H1 (cell line): Measurements from ENCODE around the gene NFATC1. TPM values are rescaled to one million over a fixed set of nuclear protein-coding genes. Genes with fewer than 3 reads are reported as not detected.

Experiments used
- CTCF ChIA-PET: fragments of 300-600 bp; sonication (Branson Sonifier 250); formaldehyde crosslinking; loops from one replicate; lab custom pipeline; 2021; ENCODE audit not compliant: partially characterized antibody; lab: Charles Lee
- POLR2A ChIA-PET: fragments of 300-600 bp; sonication (Branson Sonifier 250); formaldehyde crosslinking; loops from one replicate; lab custom pipeline; 2021; ENCODE audit warnings: inconsistent platforms; ENCODE audit not compliant: partially characterized antibody; lab: Charles Lee
- DNase-seq, 2 experiments: peaks; one replicate each; pipeline versions ENCODE4 v3.0.0 to v3.0.0-alpha.2; 2010 to 2022; ENCODE audit warnings: low spot score in 2 of 2, low read depth in 1 of 2, mixed read lengths in 1 of 2
- FAIRE-seq: peaks from 2 replicates; lab custom pipeline; 2011; peaks lifted over from hg19 to GRCh38; lab: Jason Lieb, UNC
- H2AFZ ChIP-seq: 2 replicates; pipeline ENCODE4 v1.8.1; 2012; ENCODE audit warnings: low read length, inconsistent platforms
- H2AK5ac ChIP-seq: 2 replicates; pipeline ENCODE4 v1.6.1; 2013; ENCODE audit warnings: low read depth, low read length
- H2BK120ac ChIP-seq: replicated peaks from 2 replicates; pipeline ENCODE3; 2013; ENCODE audit warnings: low read depth, low read length, inconsistent platforms
- H2BK12ac ChIP-seq: 2 replicates; pipeline ENCODE4 v1.6.1; 2013; ENCODE audit warnings: low read depth, low read length
- H2BK15ac ChIP-seq: 2 replicates; pipeline ENCODE4 v1.6.1; 2013; ENCODE audit warnings: low read length
- H2BK20ac ChIP-seq: 2 replicates; pipeline ENCODE4 v1.6.1; 2013; ENCODE audit warnings: low read length
- H2BK5ac ChIP-seq: 2 replicates; pipeline ENCODE4 v1.6.1; 2013; ENCODE audit warnings: low read depth, low read length
- H3K14ac ChIP-seq: 2 replicates; pipeline ENCODE4 v1.6.1; 2013; ENCODE audit warnings: inconsistent platforms; ENCODE audit not compliant: insufficient read length
- H3K18ac ChIP-seq: 2 replicates; pipeline ENCODE4 v1.6.1; 2013; ENCODE audit warnings: low read length; ENCODE audit errors: extremely low read depth
- H3K23ac ChIP-seq: 2 replicates; pipeline ENCODE4 v1.6.1; 2013; ENCODE audit warnings: inconsistent platforms; ENCODE audit not compliant: insufficient read length
- H3K23me2 ChIP-seq: 2 replicates; pipeline ENCODE4 v1.6.1; 2013; ENCODE audit warnings: low read depth, low read length
- H3K27ac ChIP-seq: 2 replicates; pipeline ENCODE4 v1.6.1; 2011; ENCODE audit warnings: low read depth, low read length, inconsistent platforms
- H3K27me3 ChIP-seq, 4 experiments: replicated peaks in 1 of 4; 1 replicate in 1 of 4; 2 replicates in 3 of 4; pipeline versions ENCODE4 v1.6.1 to v1.8.1; 2011 to 2013; ENCODE audit warnings: low read length in 3 of 4, mild to moderate bottlenecking in 3 of 4, inconsistent platforms in 2 of 4, mixed read lengths in 2 of 4, moderate library complexity in 1 of 4; ENCODE audit not compliant: control insufficient read depth in 3 of 4, insufficient read depth in 3 of 4; ENCODE audit errors: extremely low read depth in 1 of 4
- H3K36me3 ChIP-seq, 4 experiments: 2 replicates each; pipeline versions ENCODE4 v1.6.1 to v1.8.1; 2011 to 2013; ENCODE audit warnings: mild to moderate bottlenecking in 4 of 4, low read length in 3 of 4, moderate library complexity in 2 of 4, control low read depth in 1 of 4, inconsistent platforms in 1 of 4; ENCODE audit not compliant: insufficient read depth in 4 of 4, control insufficient read depth in 2 of 4
- H3K4ac ChIP-seq: replicated peaks from 2 replicates; pipeline ENCODE3; 2013; ENCODE audit warnings: low read length, low read depth, mixed read lengths, inconsistent platforms; ENCODE audit not compliant: insufficient read length
- H3K4me1 ChIP-seq, 4 experiments: replicated peaks in 1 of 4; 1 replicate in 1 of 4; 2 replicates in 3 of 4; pipeline versions ENCODE4 v1.6.1 to v1.8.1; 2011 to 2013; ENCODE audit warnings: low read length in 3 of 4, inconsistent platforms in 2 of 4, mixed read lengths in 1 of 4; ENCODE audit not compliant: insufficient read depth in 4 of 4, control insufficient read depth in 3 of 4
- H3K4me2 ChIP-seq, 2 experiments: 2 replicates each; pipeline versions ENCODE4 v1.6.1 to v1.8.1; 2011 to 2013; ENCODE audit warnings: low read depth in 2 of 2, low read length in 2 of 2, control low read depth in 1 of 2, inconsistent platforms in 1 of 2, mild to moderate bottlenecking in 1 of 2; ENCODE audit not compliant: insufficient read depth in 1 of 2
- H3K4me3 ChIP-seq, 4 experiments: fragments of 200-600, 300-600 bp in 1 of 4; sonication (generic), shearing (Covaris generic), sonication (Bioruptor Twin) in 1 of 4; 2 replicates each; pipeline versions ENCODE4 v1.5.1 to v1.8.1; 2011 to 2016; ENCODE audit warnings: low read length in 4 of 4, low read depth in 3 of 4, control low read depth in 2 of 4, inconsistent platforms in 2 of 4, mild to moderate bottlenecking in 2 of 4, mixed read lengths in 1 of 4, moderate library complexity in 1 of 4; ENCODE audit not compliant: insufficient read depth in 2 of 4; ENCODE audit errors: extremely low read depth in 1 of 4
- H3K56ac ChIP-seq: replicated peaks from 2 replicates; pipeline ENCODE3; 2013; ENCODE audit warnings: low read depth, mild to moderate bottlenecking, mixed read lengths, low read length, inconsistent platforms; ENCODE audit not compliant: insufficient read length
- H3K79me1 ChIP-seq: 2 replicates; pipeline ENCODE4 v1.6.1; 2013; ENCODE audit warnings: low read depth, low read length, control low read depth
- H3K79me2 ChIP-seq, 2 experiments: 2 replicates each; pipeline versions ENCODE4 v1.6.1 to v1.8.1; 2012 to 2013; ENCODE audit warnings: low read length in 2 of 2, mild to moderate bottlenecking in 2 of 2, inconsistent platforms in 1 of 2; ENCODE audit not compliant: insufficient read depth in 2 of 2, control insufficient read depth in 1 of 2
- H3K9ac ChIP-seq, 4 experiments: replicated peaks in 1 of 4; 1 replicate in 1 of 4; 2 replicates in 3 of 4; pipeline versions ENCODE4 v1.6.1 to v1.8.1; 2011 to 2013; ENCODE audit warnings: low read depth in 3 of 4, low read length in 3 of 4, control low read depth in 2 of 4, mild to moderate bottlenecking in 2 of 4, moderate library complexity in 2 of 4, inconsistent platforms in 1 of 4; ENCODE audit errors: extremely low read depth in 1 of 4
- H3K9me3 ChIP-seq, 2 experiments: 2 replicates each; pipeline versions ENCODE4 v1.6.1 to v1.8.1; 2012 to 2013; ENCODE audit warnings: mild to moderate bottlenecking in 2 of 2, moderate library complexity in 2 of 2, control low read depth in 1 of 2, inconsistent platforms in 1 of 2, low read depth in 1 of 2, low read length in 1 of 2, mixed read lengths in 1 of 2; ENCODE audit not compliant: insufficient read depth in 2 of 2
- H4K20me1 ChIP-seq, 2 experiments: replicated peaks in 1 of 2; 2 replicates each; pipeline versions ENCODE3 to v1.8.1; 2011 to 2013; ENCODE audit warnings: inconsistent platforms in 2 of 2, low read length in 2 of 2, mild to moderate bottlenecking in 1 of 2; ENCODE audit not compliant: insufficient read depth in 2 of 2, control insufficient read depth in 1 of 2
- H4K5ac ChIP-seq: 2 replicates; pipeline ENCODE4 v1.6.1; 2013; ENCODE audit warnings: low read length, low read depth, mixed read lengths, inconsistent platforms; ENCODE audit not compliant: insufficient read length
- H4K8ac ChIP-seq: 2 replicates; pipeline ENCODE4 v1.8.0; 2013; ENCODE audit warnings: mild to moderate bottlenecking, moderate library complexity, low read length, inconsistent platforms; ENCODE audit not compliant: insufficient read depth; ENCODE audit errors: extremely low read depth
- H4K91ac ChIP-seq: replicated peaks from 2 replicates; pipeline ENCODE3; 2013; ENCODE audit warnings: low read length, mixed read lengths, inconsistent platforms; ENCODE audit not compliant: insufficient read length
- ATF2 ChIP-seq: IDR thresholded peaks from 2 replicates; pipeline ENCODE4 v1.6.1; 2012; ENCODE audit warnings: low read length, inconsistent platforms
- CHD2 ChIP-seq: IDR thresholded peaks from 2 replicates; pipeline ENCODE4 v1.6.1; 2012; ENCODE audit warnings: low read length, improper control_type of control experiment
- E2F6 ChIP-seq: IDR thresholded peaks from 2 replicates; pipeline ENCODE4 v1.6.1; 2012; ENCODE audit warnings: inconsistent platforms
- HDAC6 ChIP-seq: IDR thresholded peaks from one replicate; pipeline ENCODE4 v1.7.1; 2012; ENCODE audit warnings: low read depth, mild to moderate bottlenecking, inconsistent platforms, low read length, moderate library complexity
- KDM5A ChIP-seq: fragments of 200-600 bp; IDR thresholded peaks from 2 replicates; pipeline ENCODE4 v1.7.1; 2012; ENCODE audit warnings: mild to moderate bottlenecking, low read length, inconsistent platforms, mixed read lengths
- NANOG ChIP-seq: IDR thresholded peaks from 2 replicates; pipeline ENCODE4 v1.6.1; 2011; ENCODE audit warnings: low read length, low read depth, mild to moderate bottlenecking, inconsistent platforms; ENCODE audit not compliant: insufficient read depth, poor library complexity, severe bottlenecking
- SAP30 ChIP-seq: fragments of 300-600 bp; sonication (generic); IDR thresholded peaks from 2 replicates; pipeline ENCODE4 v1.7.1; 2012; ENCODE audit warnings: low read length, moderate library complexity, mild to moderate bottlenecking, inconsistent platforms; ENCODE audit not compliant: insufficient read depth, insufficient replicate concordance
- SP1 ChIP-seq: IDR thresholded peaks from 2 replicates; pipeline ENCODE4 v1.6.1; 2011; ENCODE audit warnings: low read depth, low read length
- TEAD4 ChIP-seq: IDR thresholded peaks from 2 replicates; pipeline ENCODE4 v1.6.1; 2012; ENCODE audit warnings: low read depth, low read length, inconsistent platforms, mixed read lengths
- WGBS, 2 experiments: shearing (Covaris generic) in 1 of 2; methylation state at CpG; one replicate each; pipeline versions ENCODE4 v1.1.6 to v1.1.7; 2013 to 2015; ENCODE audit warnings: low lambda C conversion rate in 2 of 2, mixed read lengths in 2 of 2, inconsistent platforms in 1 of 2, low coverage in 1 of 2, missing lambda C conversion rate in 1 of 2; ENCODE audit not compliant: insufficient replicate concordance in 2 of 2, insufficient coverage in 1 of 2, insufficient read length in 1 of 2; ENCODE audit errors: extremely low coverage in 1 of 2, missing lambda C conversion rate in 1 of 2; 5-methylcytosine and 5-hydroxymethylcytosine counted together
- polyA plus RNA-seq, 7 experiments: library from polyadenylated mRNA; depleted of rRNA in 3 of 7; stranded (reverse) in 5 of 7; unstranded in 2 of 7; fragments of >200 nt in 5 of 7; fragments of 200-250 nt in 2 of 7; gene quantifications; 1 replicate in 5 of 7; 2 replicates in 1 of 7; 4 replicates in 1 of 7; pipeline versions ENCODE4 v1.2.1 to v1.2.3, GENCODE V29; 2011 to 2013; ENCODE audit warnings: missing spikeins in 2 of 7, mixed read lengths in 2 of 7
- total RNA-seq: library from RNA; stranded (reverse); fragmentation: NEBNext Ultra II Directional; extraction: Animal tissue kit (Norgen Biotek cat#: 25700); gene quantifications from 2 replicates; pipeline ENCODE4 v1.2.1, GENCODE V29; 2021

The NFATC1 gene
- total and polyA plus RNA-seq, 2 of the 8 experiments (the other 6 are each of a cell fraction or from before 2014, with no cell fraction given), result 2.0 to 6.6 TPM

- H3K18ac ChIP-seq, result no peak overlapping the region; the same call in none of the 2 replicates
- no peak overlapping the region for H4K5ac ChIP-seq
- POLR2A ChIA-PET, result no interaction called here
- H2AK5ac ChIP-seq, result no peak overlapping the region
- no peaks in the 10 kb centered on the region for H3K9me3 ChIP-seq
- H3K79me1 ChIP-seq, result no peaks in the 10 kb centered on the region
- no peak overlapping the region for H3K56ac ChIP-seq
- H3K36me3 ChIP-seq, result no peaks in the 10 kb centered on the region; a peak in 1 of 8 replicates
- peak overlapping the region in 1 of 4 experiments; percentile 64; a peak in 1 of 7 replicates for H3K9ac ChIP-seq
- FAIRE-seq (no peak), DNase-seq (peak in 1 of 2 experiments; percentile 70)
- peak overlapping the region; percentile 9 to 66 (median 17); a peak in 7 of 8 replicates for H3K4me3 ChIP-seq
- H3K14ac ChIP-seq, result no peak overlapping the region
- H3K79me2 ChIP-seq, result no peaks in the 10 kb centered on the region
- H3K4me2 ChIP-seq, result peak overlapping the region; percentile 74 to 78
- peaks cover 0 to 12% (median 8%) of the 10 kb centered on the region in 4 experiments; a peak in 5 of 7 replicates for H3K4me1 ChIP-seq
- H2BK120ac ChIP-seq, result no peak overlapping the region
- peaks cover 2 to 5% of the 10 kb centered on the region in 2 experiments for H4K20me1 ChIP-seq
- H4K91ac ChIP-seq, result no peak overlapping the region
- no peak overlapping the region for H2BK20ac ChIP-seq
- H3K4ac ChIP-seq, result no peak overlapping the region
- H2BK15ac ChIP-seq, result no peak overlapping the region
- H2AFZ ChIP-seq, result no peak overlapping the region
- 7% methylated on average over 37 of the region's 67 CpGs; no CpG with 5 or more reads in 1 of the 2 experiments for WGBS, 2 experiments
- no peak overlapping the region for H2BK12ac ChIP-seq
- H2BK5ac ChIP-seq, result no peak overlapping the region
- peaks cover 45 to 76% (median 67%) of the 10 kb centered on the region in 4 experiments for H3K27me3 ChIP-seq
- no peak overlapping the region for H3K27ac ChIP-seq
- CTCF ChIA-PET, result interaction anchor here (8.9 kb wide), 1 partner anchor 15 kb away, joined by 62 read pairs; no protein-coding TSS in a partner anchor
- peak overlapping the region; percentile 62 for H4K8ac ChIP-seq
- no peak overlapping the region for H3K23ac ChIP-seq
- peaks cover 5% of the 10 kb centered on the region; the same call in 1 of the 2 replicates for H3K23me2 ChIP-seq
- TF ChIP-seq ATF2, result no peak
- no peak for TF ChIP-seq HDAC6
- no peak for TF ChIP-seq CHD2
- TF ChIP-seq E2F6, result peak; percentile 70; the same call in 1 of the 2 replicates
- no peak for TF ChIP-seq SAP30
- no peak for TF ChIP-seq SP1
- TF ChIP-seq KDM5A, result no peak
- no peak for TF ChIP-seq NANOG
- TF ChIP-seq TEAD4, result no peak
These were observed 1.0 kb upstream of the NFATC1 start for GRCh38 chr18:79394534-79395307.
